Panc1 (cell line): ENCODE data around the gene C1QTNF12. TPM values are rescaled to one million over a fixed set of nuclear protein-coding genes. Genes with fewer than 3 reads are reported as not detected.
A peak's percentile ranks its signal among the peaks of the same experiment; 100 is the strongest.

Experiments
- ATAC-seq: fragments of 200-7000 bp; cut with Tn5 transposase; 2 replicates; pipeline ENCODE4 v1.9.1; 2020; ENCODE audit warnings: mild to moderate bottlenecking, moderate library complexity
- Bru-seq: library from RNA; stranded (reverse); fragments of 400-500 nt; gene quantifications from one replicate; lab custom pipeline; 2021; lab: Mats Ljungman, UMichigan
- BruChase-seq, 2 experiments: library from RNA; stranded (reverse); fragments of 400-500 nt; gene quantifications; one replicate each; lab custom pipeline; 2021; lab: Mats Ljungman, UMichigan
- BruUV-seq: library from RNA; stranded (reverse); fragments of 400-500 nt; replicated peaks from 2 replicates; lab custom pipeline; 2021; lab: Mats Ljungman, UMichigan
- CTCF ChIA-PET: fragments of 300-600 bp; sonication (Branson Sonifier 250); formaldehyde crosslinking; loops from one replicate; lab custom pipeline; 2022; ENCODE audit warnings: antibody characterized with exemption; lab: Charles Lee
- POLR2A ChIA-PET: fragments of 300-600 bp; sonication (Branson Sonifier 250); formaldehyde crosslinking; loops from one replicate; lab custom pipeline; 2022; ENCODE audit warnings: antibody characterized with exemption; lab: Charles Lee
- DNase-seq: peaks from one replicate; pipeline ENCODE4 v3.0.0-alpha.2; 2010; ENCODE audit warnings: low read depth, low spot score
- H3K27ac ChIP-seq: 2 replicates; pipeline ENCODE4 v1.5.1; 2011; ENCODE audit warnings: mild to moderate bottlenecking, low read length, inconsistent platforms
- H3K27me3 ChIP-seq: fragments of 200-500 bp; sonication (Bioruptor generic); 2 replicates; pipeline ENCODE4 v1.6.0; 2014; ENCODE audit warnings: low read length, inconsistent platforms; ENCODE audit not compliant: control insufficient read depth, insufficient read depth
- H3K36me3 ChIP-seq: fragments of 200-500 bp; sonication (Bioruptor generic); 2 replicates; pipeline ENCODE4 v1.5.1; 2014; ENCODE audit warnings: inconsistent platforms, mild to moderate bottlenecking, low read length, moderate library complexity; ENCODE audit not compliant: control insufficient read depth, insufficient read depth
- H3K4me1 ChIP-seq: 2 replicates; pipeline ENCODE4 v1.5.1; 2011; ENCODE audit warnings: inconsistent platforms, mild to moderate bottlenecking, low read length, moderate library complexity; ENCODE audit not compliant: control insufficient read depth, insufficient read depth
- H3K4me3 ChIP-seq, 2 experiments: 2 replicates each; pipeline ENCODE4 v1.5.1; 2011 to 2012; ENCODE audit warnings: low read depth in 2 of 2, low read length in 2 of 2, mild to moderate bottlenecking in 2 of 2, inconsistent platforms in 1 of 2, moderate library complexity in 1 of 2
- H3K9me3 ChIP-seq: fragments of 200-500 bp; sonication (Bioruptor generic); 2 replicates; pipeline ENCODE4 v1.5.1; 2014; ENCODE audit warnings: low read depth, mild to moderate bottlenecking, inconsistent platforms, low read length, moderate library complexity; ENCODE audit not compliant: control insufficient read depth, insufficient read depth
- POLR2AphosphoS5 ChIP-seq: IDR thresholded peaks from 2 replicates; pipeline ENCODE4 v1.6.1; 2012; ENCODE audit warnings: mild to moderate bottlenecking, low read depth, low read length, moderate library complexity
- SIN3A ChIP-seq: IDR thresholded peaks from 2 replicates; pipeline ENCODE4 v1.6.1; 2012; ENCODE audit warnings: low read depth, mild to moderate bottlenecking, low read length, moderate library complexity, borderline replicate concordance; ENCODE audit not compliant: insufficient read depth
- TCF7L2 ChIP-seq: IDR thresholded peaks from 2 replicates; pipeline ENCODE4 v1.6.1; 2011; ENCODE audit warnings: mild to moderate bottlenecking, low read depth, low read length, inconsistent platforms
- in situ Hi-C: cut with HindIII; loops from 2 replicates; pipeline ENCODE4 v1.10.0; 2016; ENCODE audit warnings: low sequenced_read_pairs, low pct_unique_long_range_greater_than_20kb
- intact Hi-C: fragments of 100-400 bp; cut with micrococcal nuclease; formaldehyde crosslinking; loops from one replicate; pipeline ENCODE4 v1.10.0; 2022; ENCODE audit not compliant: unreplicated experiment
- long read RNA-seq: library from polyadenylated mRNA; unstranded; transcript quantifications from one replicate; pipeline ENCODE4 v2.0.0, GENCODE V29; 2021; ENCODE audit not compliant: unreplicated experiment
- polyA plus RNA-seq: library from polyadenylated mRNA; unstranded; fragments of >200 nt; gene quantifications from one replicate; pipeline ENCODE4 v1.2.1, GENCODE V29; 2012; ENCODE audit warnings: missing spikeins; ENCODE audit not compliant: insufficient read length
- total RNA-seq: library from RNA; stranded (reverse); gene quantifications from one replicate; pipeline ENCODE4 v1.2.1, GENCODE V29; 2021; ENCODE audit not compliant: unreplicated experiment
- TF ChIP-seq, protein P1 (sequence below), 2 experiments: IDR thresholded peaks; 2 replicates each; pipeline ENCODE4 v1.6.1; 2011 to 2012; ENCODE audit warnings: low read depth in 2 of 2, control low read depth in 1 of 2, low read length in 1 of 2, mild to moderate bottlenecking in 1 of 2, moderate library complexity in 1 of 2; ENCODE audit not compliant: insufficient read depth in 1 of 2
- TF ChIP-seq, protein P2 (sequence below): fragments of 450-650 bp; IDR thresholded peaks from 2 replicates; pipeline ENCODE4 v1.5.1; 2017; ENCODE audit warnings: mild to moderate bottlenecking

C1QTNF12 gene, protein sequence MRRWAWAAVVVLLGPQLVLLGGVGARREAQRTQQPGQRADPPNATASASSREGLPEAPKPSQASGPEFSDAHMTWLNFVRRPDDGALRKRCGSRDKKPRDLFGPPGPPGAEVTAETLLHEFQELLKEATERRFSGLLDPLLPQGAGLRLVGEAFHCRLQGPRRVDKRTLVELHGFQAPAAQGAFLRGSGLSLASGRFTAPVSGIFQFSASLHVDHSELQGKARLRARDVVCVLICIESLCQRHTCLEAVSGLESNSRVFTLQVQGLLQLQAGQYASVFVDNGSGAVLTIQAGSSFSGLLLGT
- total RNA-seq = 41.4 TPM
- polyA plus RNA-seq = 86.9 TPM
- Bru-seq, nascent RNA = percentile 41 among the genes with signal in this experiment
- BruChase-seq, experiment 1, labeled RNA remaining after a 2-hour chase = percentile 47 among the genes with signal in this experiment
- BruChase-seq, experiment 2, labeled RNA remaining after a 6-hour chase = percentile 50 among the genes with signal in this experiment
- long read RNA-seq, partial matches to known transcripts = 6 of 18 reads
- long read RNA-seq, other reads (novel, unspliced or antisense) = 8 of 18 reads

DNA sequence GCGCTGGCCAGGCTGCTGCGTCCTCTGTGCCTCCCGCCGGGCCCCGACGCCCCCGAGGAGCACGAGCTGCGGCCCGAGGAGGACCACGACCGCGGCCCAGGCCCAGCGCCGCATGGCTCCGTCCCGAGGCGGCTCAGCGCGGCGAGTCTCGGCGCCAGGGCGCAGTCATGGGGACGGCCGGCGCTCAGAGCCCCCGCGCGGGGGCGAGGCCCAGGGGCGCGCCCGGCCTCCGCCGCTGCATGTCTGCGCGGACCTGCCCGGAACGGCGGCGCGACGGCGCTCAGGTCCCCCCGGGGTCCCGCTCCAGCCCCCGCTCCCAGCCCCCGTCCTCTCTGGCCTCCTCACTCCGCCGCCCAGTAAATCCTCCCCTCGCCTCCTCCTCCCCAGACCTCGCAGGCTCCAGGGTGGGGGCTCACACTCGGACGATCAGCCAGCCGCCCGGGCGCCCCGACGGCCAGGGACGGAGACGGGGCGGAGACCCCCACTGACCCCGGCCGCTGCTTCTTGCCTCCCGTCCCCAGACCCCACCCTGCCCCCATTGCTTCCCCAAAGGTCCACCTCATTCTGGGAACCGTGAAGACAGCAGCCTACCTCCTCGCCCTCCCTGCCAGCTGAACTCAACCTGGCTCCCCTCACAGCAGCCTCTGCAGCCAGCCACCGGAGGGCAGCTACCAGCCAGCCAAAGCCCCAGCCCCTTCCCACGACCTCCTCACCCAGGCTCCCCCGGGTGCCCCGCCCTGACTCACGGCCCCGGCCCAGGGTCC is at the start of gene C1QTNF12:
C1QTNF12 (minus strand) TSS at position 146 of the 764 bp plus-strand sequence; CDS start at position 114, 32 bp downstream.
- no peak for DNase-seq
- POLR2A ChIA-PET = no interaction called here
- H3K27ac ChIP-seq = peak within 1 kb of the TSS; percentile 79
- in situ Hi-C loops (no loop called here), intact Hi-C loops (no loop called here)
- H3K4me3 ChIP-seq = no peak within 1 kb of the TSS
- no peaks in the 10 kb centered on the region for H3K9me3 ChIP-seq
- TF ChIP-seq POLR2AphosphoS5 = no peak
- TF ChIP-seq, protein P1, sequence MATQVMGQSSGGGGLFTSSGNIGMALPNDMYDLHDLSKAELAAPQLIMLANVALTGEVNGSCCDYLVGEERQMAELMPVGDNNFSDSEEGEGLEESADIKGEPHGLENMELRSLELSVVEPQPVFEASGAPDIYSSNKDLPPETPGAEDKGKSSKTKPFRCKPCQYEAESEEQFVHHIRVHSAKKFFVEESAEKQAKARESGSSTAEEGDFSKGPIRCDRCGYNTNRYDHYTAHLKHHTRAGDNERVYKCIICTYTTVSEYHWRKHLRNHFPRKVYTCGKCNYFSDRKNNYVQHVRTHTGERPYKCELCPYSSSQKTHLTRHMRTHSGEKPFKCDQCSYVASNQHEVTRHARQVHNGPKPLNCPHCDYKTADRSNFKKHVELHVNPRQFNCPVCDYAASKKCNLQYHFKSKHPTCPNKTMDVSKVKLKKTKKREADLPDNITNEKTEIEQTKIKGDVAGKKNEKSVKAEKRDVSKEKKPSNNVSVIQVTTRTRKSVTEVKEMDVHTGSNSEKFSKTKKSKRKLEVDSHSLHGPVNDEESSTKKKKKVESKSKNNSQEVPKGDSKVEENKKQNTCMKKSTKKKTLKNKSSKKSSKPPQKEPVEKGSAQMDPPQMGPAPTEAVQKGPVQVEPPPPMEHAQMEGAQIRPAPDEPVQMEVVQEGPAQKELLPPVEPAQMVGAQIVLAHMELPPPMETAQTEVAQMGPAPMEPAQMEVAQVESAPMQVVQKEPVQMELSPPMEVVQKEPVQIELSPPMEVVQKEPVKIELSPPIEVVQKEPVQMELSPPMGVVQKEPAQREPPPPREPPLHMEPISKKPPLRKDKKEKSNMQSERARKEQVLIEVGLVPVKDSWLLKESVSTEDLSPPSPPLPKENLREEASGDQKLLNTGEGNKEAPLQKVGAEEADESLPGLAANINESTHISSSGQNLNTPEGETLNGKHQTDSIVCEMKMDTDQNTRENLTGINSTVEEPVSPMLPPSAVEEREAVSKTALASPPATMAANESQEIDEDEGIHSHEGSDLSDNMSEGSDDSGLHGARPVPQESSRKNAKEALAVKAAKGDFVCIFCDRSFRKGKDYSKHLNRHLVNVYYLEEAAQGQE (IDR thresholded peaks at IDR 0.05; ENCODE audit: insufficient read depth in 1 of 2, low read depth in 2 of 2, low read length in 1 of 2) = no peak
- TF ChIP-seq SIN3A = no peak
- no peak for TF ChIP-seq TCF7L2
- TF ChIP-seq, protein P2, sequence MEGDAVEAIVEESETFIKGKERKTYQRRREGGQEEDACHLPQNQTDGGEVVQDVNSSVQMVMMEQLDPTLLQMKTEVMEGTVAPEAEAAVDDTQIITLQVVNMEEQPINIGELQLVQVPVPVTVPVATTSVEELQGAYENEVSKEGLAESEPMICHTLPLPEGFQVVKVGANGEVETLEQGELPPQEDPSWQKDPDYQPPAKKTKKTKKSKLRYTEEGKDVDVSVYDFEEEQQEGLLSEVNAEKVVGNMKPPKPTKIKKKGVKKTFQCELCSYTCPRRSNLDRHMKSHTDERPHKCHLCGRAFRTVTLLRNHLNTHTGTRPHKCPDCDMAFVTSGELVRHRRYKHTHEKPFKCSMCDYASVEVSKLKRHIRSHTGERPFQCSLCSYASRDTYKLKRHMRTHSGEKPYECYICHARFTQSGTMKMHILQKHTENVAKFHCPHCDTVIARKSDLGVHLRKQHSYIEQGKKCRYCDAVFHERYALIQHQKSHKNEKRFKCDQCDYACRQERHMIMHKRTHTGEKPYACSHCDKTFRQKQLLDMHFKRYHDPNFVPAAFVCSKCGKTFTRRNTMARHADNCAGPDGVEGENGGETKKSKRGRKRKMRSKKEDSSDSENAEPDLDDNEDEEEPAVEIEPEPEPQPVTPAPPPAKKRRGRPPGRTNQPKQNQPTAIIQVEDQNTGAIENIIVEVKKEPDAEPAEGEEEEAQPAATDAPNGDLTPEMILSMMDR = no peak; the same call in 1 of the 2 replicates
- peak; percentile 15; the same call in 1 of the 2 replicates for ATAC-seq
- CTCF ChIA-PET = interaction anchor here (0.6 kb wide), 1 partner anchor 128 kb away, joined by 5 read pairs; no protein-coding TSS in a partner anchor
- no peaks in the 10 kb centered on the region for H3K27me3 ChIP-seq
- H3K4me1 ChIP-seq = peaks cover 39% of the 10 kb centered on the region
- H3K36me3 ChIP-seq = no peaks in the 10 kb centered on the region
- no TSS peak for BruUV-seq

DNA sequence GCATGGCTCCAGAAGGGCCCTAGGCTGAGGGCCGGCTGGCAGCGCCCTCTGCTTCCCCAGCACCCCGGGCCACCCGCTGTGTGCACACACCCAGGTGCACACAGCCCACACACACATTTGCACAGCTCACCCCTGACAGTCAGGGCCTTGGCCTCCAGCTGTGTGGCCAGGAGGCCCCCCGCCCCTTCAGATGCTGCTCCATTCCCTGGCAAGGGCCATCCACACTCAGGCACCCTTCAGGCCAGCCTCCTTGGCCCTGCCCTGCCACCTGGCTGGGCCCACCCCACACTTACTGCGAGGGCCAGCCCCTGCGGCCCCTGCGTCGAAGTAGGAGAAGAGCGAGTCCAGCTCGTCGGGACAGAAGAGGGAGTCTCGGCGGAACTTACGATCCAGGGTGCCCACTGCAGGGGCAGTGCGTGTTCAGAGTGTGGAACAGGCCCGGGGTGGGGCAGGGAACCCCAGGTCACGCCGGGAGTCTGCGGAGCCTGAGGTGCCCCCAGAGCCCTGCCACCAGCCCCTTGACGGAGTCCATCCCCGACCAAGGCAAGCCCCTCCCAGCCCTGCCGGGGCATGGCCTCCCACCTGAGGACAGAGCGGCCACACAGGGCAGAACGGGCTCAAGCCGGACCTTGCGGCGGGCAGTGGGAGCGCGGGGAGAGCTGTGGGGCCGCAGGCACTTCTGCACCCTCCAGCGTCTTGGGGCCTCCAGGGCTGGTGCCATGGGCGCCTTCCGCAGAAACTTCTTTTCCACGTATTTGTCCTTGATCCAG is 48.8 kb upstream of the C1QTNF12 start:
- ATAC-seq (no peak), DNase-seq (no peak)
- in situ Hi-C loops = no loop called here
- H3K36me3 ChIP-seq = no peaks in the 10 kb centered on the region
- BruUV-seq = no TSS peak
- intact Hi-C loops = no loop called here
- H3K4me1 ChIP-seq = peaks cover 10% of the 10 kb centered on the region
- TF ChIP-seq, protein P1 (IDR thresholded peaks at IDR 0.05; ENCODE audit: insufficient read depth in 1 of 2, low read depth in 2 of 2, low read length in 1 of 2) = no peak
- TF ChIP-seq SIN3A = no peak
- TF ChIP-seq, protein P2 = no peak
- no peak for TF ChIP-seq TCF7L2
- no peak for TF ChIP-seq POLR2AphosphoS5
- H3K27ac ChIP-seq = no peak overlapping the region
- no peak overlapping the region for H3K4me3 ChIP-seq
- H3K9me3 ChIP-seq = no peaks in the 10 kb centered on the region
- no peaks in the 10 kb centered on the region for H3K27me3 ChIP-seq
- ChIA-PET CTCF (no interaction called here), POLR2A (interaction anchor here (0.6 kb wide), 1 partner anchor 64 kb away, joined by 3 read pairs; no protein-coding TSS in a partner anchor)
